GM19351 (cell line): Measurements from ENCODE around the gene PCDHA1.

Experiments used
- ATAC-seq: cut with Tn5 transposase; IDR thresholded peaks from one replicate; pipeline ENCODE4 v1.9.1; 2021; ENCODE audit warnings: mild to moderate bottlenecking, moderate library complexity; ENCODE audit not compliant: unreplicated experiment

Gene PCDHA1

GRCh38 chr5:141040093-141040770 is 254.3 kb downstream of the PCDHA1 start:
- ATAC-seq = no peak

GRCh38 chr5:141040771-141041426 is 255.0 kb downstream of the PCDHA1 start:
- peak; percentile 82 for ATAC-seq

GRCh38 chr5:141041427-141041785 is 255.5 kb downstream of the PCDHA1 start:
- no peak for ATAC-seq

GRCh38 chr5:141042555-141042954 is 256.6 kb downstream of the PCDHA1 start:
- ATAC-seq = no peak

GRCh38 chr5:141050622-141051520 is 264.9 kb downstream of the PCDHA1 start, which contains the start of gene PCDHB1:
Gene PCDHB1 (plus strand): TSS chr5:141051374. CDS start chr5:141051471, 97 bp downstream.
- no peak for ATAC-seq

GRCh38 chr5:141051521-141051866 is 265.6 kb downstream of the PCDHA1 start:
- ATAC-seq = no peak
